HCT116 (cell line): ENCODE data around the gene TNIP1. TPM values are rescaled to one million over a fixed set of nuclear protein-coding genes. Genes with fewer than 3 reads are reported as not detected.

Source experiments
- ATAC-seq: fragments of 200-7000 bp; cut with Tn5 transposase; 2 replicates; pipeline ENCODE4 v1.9.1; 2020; ENCODE audit warnings: mild to moderate bottlenecking, moderate library complexity
- BruUV-seq: library from RNA; stranded (reverse); fragments of 400-500 nt; replicated peaks from 2 replicates; lab custom pipeline; 2021; lab: Mats Ljungman, UMichigan
- CTCF ChIA-PET: fragments of 300-600 bp; sonication (Branson Sonifier 250); formaldehyde crosslinking; loops from one replicate; lab custom pipeline; 2021; ENCODE audit warnings: antibody characterized with exemption; lab: Charles Lee
- POLR2A ChIA-PET: fragments of 300-600, 350-600 bp; sonication (Branson Sonifier 250); formaldehyde crosslinking; loops from one replicate; lab custom pipeline; 2021; ENCODE audit warnings: antibody characterized with exemption; lab: Charles Lee
- RAD21 ChIA-PET, 2 experiments: fragments of 300-600 bp; sonication (Branson Sonifier 250); formaldehyde crosslinking; loops; one replicate each; lab custom pipeline; 2023; ENCODE audit warnings: low total read pairs in 2 of 2; ENCODE audit not compliant: uncharacterized antibody in 2 of 2, unreplicated experiment in 2 of 2, low non-redundant PET in 1 of 2; lab: Charles Lee
- DNase-seq: peaks from one replicate; pipeline ENCODE4 v3.0.0-alpha.2; 2010; ENCODE audit warnings: low read depth, low spot score
- H2AFZ ChIP-seq: fragments of 200-600 bp; shearing (Covaris generic), sonication (generic); 2 replicates; pipeline ENCODE4 v1.6.1; 2017; ENCODE audit warnings: low read depth, mixed run types, mixed read lengths, antibody characterized with exemption, low read length; ENCODE audit not compliant: poor library complexity, severe bottlenecking
- H3K27ac ChIP-seq: 2 replicates; pipeline ENCODE4 v1.5.1; 2012; ENCODE audit warnings: low read depth, low read length
- H3K27me3 ChIP-seq: fragments of 200-600 bp; sonication (generic); 2 replicates; pipeline ENCODE4 v1.6.1; 2016; ENCODE audit warnings: mixed run types, low read length, mixed read lengths; ENCODE audit not compliant: insufficient read depth
- H3K36me3 ChIP-seq, 2 experiments: fragments of 200-500 bp in 1 of 2; fragments of 200-600 bp in 1 of 2; sonication (Bioruptor generic) in 1 of 2; sonication (generic) in 1 of 2; 2 replicates each; pipeline versions ENCODE4 v1.5.1 to v1.6.1; 2014 to 2016; ENCODE audit warnings: low read length in 2 of 2, inconsistent platforms in 1 of 2, mixed read lengths in 1 of 2, mixed run types in 1 of 2; ENCODE audit not compliant: insufficient read depth in 2 of 2, control insufficient read depth in 1 of 2
- H3K4me1 ChIP-seq, 2 experiments: fragments of 200-600 bp in 1 of 2; sonication (generic) in 1 of 2; 2 replicates each; pipeline versions ENCODE4 v1.5.1 to v1.6.1; 2012 to 2017; ENCODE audit warnings: low read length in 2 of 2, inconsistent platforms in 1 of 2, mild to moderate bottlenecking in 1 of 2, mixed read lengths in 1 of 2, mixed run types in 1 of 2, moderate library complexity in 1 of 2; ENCODE audit not compliant: insufficient read depth in 2 of 2, control insufficient read depth in 1 of 2
- H3K4me2 ChIP-seq: fragments of 200-600 bp; sonication (generic); 2 replicates; pipeline ENCODE4 v1.6.1; 2017; ENCODE audit warnings: mixed run types, low read length, mixed read lengths
- H3K4me3 ChIP-seq, 2 experiments: fragments of 200-600 bp in 1 of 2; sonication (generic) in 1 of 2; replicated peaks in 1 of 2; 2 replicates each; pipeline ENCODE4 v1.5.1; 2011 to 2016; ENCODE audit warnings: low read length in 2 of 2, control low read depth in 1 of 2, low read depth in 1 of 2, mild to moderate bottlenecking in 1 of 2, mixed read lengths in 1 of 2, mixed run types in 1 of 2
- H3K79me2 ChIP-seq: fragments of 200-600 bp; sonication (generic); 2 replicates; pipeline ENCODE4 v1.6.1; 2017; ENCODE audit warnings: mild to moderate bottlenecking, mixed run types, low read length, moderate library complexity, mixed read lengths; ENCODE audit not compliant: insufficient read depth
- H3K9ac ChIP-seq: fragments of 200-600 bp; sonication (generic); 2 replicates; pipeline ENCODE4 v1.6.1; 2016; ENCODE audit warnings: low read length, mixed read lengths
- H3K9me2 ChIP-seq: fragments of 200-600 bp; sonication (generic), shearing (Covaris generic); 2 replicates; pipeline ENCODE4 v1.6.1; 2017; ENCODE audit warnings: mixed run types, mild to moderate bottlenecking, moderate library complexity; ENCODE audit not compliant: insufficient read depth
- H3K9me3 ChIP-seq, 2 experiments: fragments of 200-500 bp in 1 of 2; fragments of 200-600 bp in 1 of 2; sonication (Bioruptor generic) in 1 of 2; sonication (generic) in 1 of 2; 2 replicates each; pipeline ENCODE4 v1.6.1; 2014 to 2017; ENCODE audit warnings: low read length in 2 of 2, mixed read lengths in 2 of 2, inconsistent platforms in 1 of 2, low read depth in 1 of 2, mild to moderate bottlenecking in 1 of 2, mixed run types in 1 of 2, moderate library complexity in 1 of 2; ENCODE audit not compliant: control insufficient read depth in 1 of 2, insufficient read depth in 1 of 2
- H4K20me1 ChIP-seq: fragments of 200-600 bp; sonication (generic), shearing (Covaris generic); 2 replicates; pipeline ENCODE4 v1.6.1; 2017; ENCODE audit warnings: mixed run types, mild to moderate bottlenecking, moderate library complexity; ENCODE audit not compliant: insufficient read depth
- CBX3 ChIP-seq: IDR thresholded peaks from 2 replicates; pipeline ENCODE4 v1.6.1; 2012; ENCODE audit warnings: low read depth
- CEBPB ChIP-seq: IDR thresholded peaks from 2 replicates; pipeline ENCODE4 v1.6.1; 2012; ENCODE audit warnings: low read depth
- EGR1 ChIP-seq: IDR thresholded peaks from 2 replicates; pipeline ENCODE4 v1.6.1; 2012; ENCODE audit warnings: low read depth
- ELF1 ChIP-seq: IDR thresholded peaks from 2 replicates; pipeline ENCODE4 v1.6.1; 2012; ENCODE audit warnings: low read depth, borderline replicate concordance
- EZH2 ChIP-seq: fragments of 200-600 bp; sonication (generic); IDR thresholded peaks from 2 replicates; pipeline ENCODE4 v1.6.1; 2017; ENCODE audit warnings: antibody characterized with exemption, mixed run types
- EZH2phosphoT487 ChIP-seq: fragments of 200-600 bp; IDR thresholded peaks from 2 replicates; pipeline ENCODE4 v1.6.1; 2018; ENCODE audit warnings: antibody characterized with exemption, borderline replicate concordance
- JUND ChIP-seq: IDR thresholded peaks from 2 replicates; pipeline ENCODE4 v1.6.1; 2012
- POLR2A ChIP-seq: IDR thresholded peaks from 2 replicates; pipeline ENCODE4 v1.7.0; 2011; ENCODE audit warnings: borderline replicate concordance; ENCODE audit not compliant: insufficient read depth, insufficient read length; ENCODE audit errors: extremely low read depth
- SRF ChIP-seq: IDR thresholded peaks from 2 replicates; pipeline ENCODE4 v1.6.1; 2012; ENCODE audit warnings: low read depth
- TCF7L2 ChIP-seq: IDR thresholded peaks from 2 replicates; pipeline ENCODE4 v1.7.0; 2011; ENCODE audit warnings: borderline replicate concordance, inconsistent platforms; ENCODE audit not compliant: insufficient read depth, insufficient read length; ENCODE audit errors: extremely low read depth
- ZFX ChIP-seq: fragments of 450-650 bp; IDR thresholded peaks from 2 replicates; pipeline ENCODE4 v1.6.1; 2017
- ZNF274 ChIP-seq: fragments of 200-500 bp; sonication (Bioruptor generic); IDR thresholded peaks from 2 replicates; pipeline ENCODE4 v1.6.1; 2014; ENCODE audit warnings: mild to moderate bottlenecking, low read depth, low read length, inconsistent platforms
- intact Hi-C: fragments of 100-400 bp; cut with micrococcal nuclease; formaldehyde crosslinking; loops from 2 replicates; pipeline ENCODE4 v1.10.0; 2022
- total RNA-seq: library from RNA; stranded (reverse); gene quantifications from one replicate; pipeline ENCODE4 v1.2.1, GENCODE V29; 2021; ENCODE audit not compliant: unreplicated experiment
- TF ChIP-seq, protein P1 (sequence below): IDR thresholded peaks from 2 replicates; pipeline ENCODE4 v1.6.1; 2012
- TF ChIP-seq, protein P2 (sequence below): IDR thresholded peaks from 2 replicates; pipeline ENCODE4 v1.6.1; 2012

Gene TNIP1
- total RNA-seq, 1 experiment from 2014 or later, result 46.0 TPM

DNA sequence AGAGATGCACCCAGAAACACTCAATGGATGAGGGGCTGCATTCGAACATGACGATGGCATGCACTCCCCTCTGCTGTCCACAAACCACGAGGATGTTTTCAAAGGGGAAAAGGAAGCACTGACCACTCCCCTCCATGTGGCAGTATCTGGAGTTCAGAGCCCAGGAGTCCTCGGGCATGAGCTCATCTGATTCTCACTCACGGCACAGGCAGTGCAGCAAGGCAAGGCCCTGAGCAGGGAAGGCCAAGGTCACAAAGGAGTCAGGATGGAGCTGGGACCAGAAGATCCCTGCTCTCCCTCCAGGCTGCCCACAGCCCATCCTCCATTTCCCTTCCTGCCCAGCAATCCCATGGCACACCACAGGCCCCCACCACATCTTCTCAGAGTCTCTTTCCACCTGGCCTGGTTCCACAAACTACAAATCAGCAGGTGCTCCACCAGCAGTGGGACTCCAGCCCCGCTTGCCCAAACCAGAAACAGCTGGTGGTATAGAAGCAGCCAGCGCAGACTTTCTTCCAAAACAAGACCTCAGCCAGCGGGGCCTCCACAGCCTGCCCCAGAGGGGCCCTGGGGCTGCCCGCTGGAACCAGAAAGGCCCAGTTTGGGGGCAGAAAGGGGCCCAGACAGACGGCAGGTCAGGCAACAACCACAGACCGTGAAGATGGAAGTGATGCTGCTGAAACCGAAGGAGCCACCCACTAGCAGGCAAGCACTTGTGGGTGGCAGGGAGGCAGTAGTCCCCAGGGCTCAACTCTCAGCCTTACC lies 12.2 kb downstream of the TNIP1 start:
- H3K4me3 ChIP-seq, result no peak overlapping the region
- H3K9me3 ChIP-seq, result no peaks in the 10 kb centered on the region
- peaks cover 10 to 29% of the 10 kb centered on the region in 2 experiments for H3K4me1 ChIP-seq
- no peaks in the 10 kb centered on the region for H3K9me2 ChIP-seq
- no peak overlapping the region for H3K9ac ChIP-seq
- H3K4me2 ChIP-seq, result no peak overlapping the region
- ChIA-PET CTCF (no interaction called here), POLR2A (no interaction called here), RAD21 (no interaction called here)
- ATAC-seq, result no peak
- H4K20me1 ChIP-seq, result no peaks in the 10 kb centered on the region; the same call in 1 of the 2 replicates
- no peaks in the 10 kb centered on the region for H3K27me3 ChIP-seq
- H3K36me3 ChIP-seq, result no peaks in the 10 kb centered on the region
- H2AFZ ChIP-seq, result no peak overlapping the region
- DNase-seq, result no peak
- BruUV-seq, result no TSS peak
- H3K27ac ChIP-seq, result no peak overlapping the region
- TF ChIP-seq EZH2phosphoT487 (no peak), ZFX (no peak), CBX3 (no peak), SRF (no peak), ELF1 (no peak)
- peaks cover 14% of the 10 kb centered on the region for H3K79me2 ChIP-seq
- intact Hi-C loops, result no loop called here

DNA sequence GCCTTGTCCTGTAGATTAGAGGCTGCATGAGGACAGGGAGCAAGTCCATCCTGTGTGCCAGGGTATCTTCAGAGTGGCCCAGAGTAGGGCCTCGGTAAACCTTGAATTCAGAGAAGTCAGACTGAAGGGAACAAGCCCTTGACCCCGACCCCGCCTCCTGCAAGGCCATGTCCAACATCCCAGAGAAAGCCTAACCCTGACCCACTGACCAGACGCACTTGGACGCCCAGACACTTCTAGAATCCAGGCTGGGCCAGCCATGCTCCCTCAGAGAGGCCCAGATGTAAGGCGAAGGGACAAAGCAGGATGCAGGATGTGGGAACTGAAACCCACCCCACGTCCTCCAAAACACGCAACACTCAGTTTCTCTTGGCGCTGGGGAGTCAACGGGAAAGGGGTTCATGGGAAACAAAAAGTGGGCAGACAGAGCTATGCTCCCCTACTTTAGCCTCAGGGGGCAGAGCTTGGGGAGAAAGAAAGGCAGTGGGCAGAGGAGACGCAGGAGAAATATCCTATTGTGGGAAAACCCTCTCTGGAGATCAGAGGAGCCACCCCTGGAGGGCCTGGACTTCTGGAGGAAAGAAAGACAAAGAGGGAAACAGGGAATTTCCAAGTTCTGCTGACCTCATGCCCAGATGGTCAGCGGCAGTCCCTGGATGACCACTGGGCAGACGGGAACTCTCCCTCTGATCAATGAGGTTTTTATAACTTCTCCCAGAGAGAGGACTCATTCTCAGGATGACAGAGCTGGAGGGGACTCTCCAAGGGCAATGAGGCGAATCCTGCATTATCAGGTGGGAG lies 13.0 kb downstream of the TNIP1 start:
- H3K9me3 ChIP-seq, result no peaks in the 10 kb centered on the region
- ChIA-PET CTCF (no interaction called here), RAD21 (no interaction called here), POLR2A (no interaction called here)
- TF ChIP-seq JUND (no peak), ELF1 (no peak), EGR1 (no peak), ZNF274 (no peak), EZH2 (no peak), POLR2A (no peak), TCF7L2 (no peak), ZFX (no peak), SRF (no peak), CEBPB (no peak)
- TF ChIP-seq, protein P1, sequence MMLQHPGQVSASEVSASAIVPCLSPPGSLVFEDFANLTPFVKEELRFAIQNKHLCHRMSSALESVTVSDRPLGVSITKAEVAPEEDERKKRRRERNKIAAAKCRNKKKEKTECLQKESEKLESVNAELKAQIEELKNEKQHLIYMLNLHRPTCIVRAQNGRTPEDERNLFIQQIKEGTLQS, result no peak
- TF ChIP-seq, protein P2, sequence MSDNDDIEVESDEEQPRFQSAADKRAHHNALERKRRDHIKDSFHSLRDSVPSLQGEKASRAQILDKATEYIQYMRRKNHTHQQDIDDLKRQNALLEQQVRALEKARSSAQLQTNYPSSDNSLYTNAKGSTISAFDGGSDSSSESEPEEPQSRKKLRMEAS, result no peak
- no peak overlapping the region for H3K27ac ChIP-seq
- peaks cover 18 to 29% of the 10 kb centered on the region in 2 experiments for H3K4me1 ChIP-seq
- no peaks in the 10 kb centered on the region for H3K9me2 ChIP-seq
- no peak overlapping the region for H3K4me2 ChIP-seq
- H3K4me3 ChIP-seq, result no peak overlapping the region
- no peak overlapping the region for H2AFZ ChIP-seq
- H3K79me2 ChIP-seq, result peaks cover 7% of the 10 kb centered on the region
- H3K27me3 ChIP-seq, result no peaks in the 10 kb centered on the region
- H4K20me1 ChIP-seq, result no peaks in the 10 kb centered on the region; the same call in 1 of the 2 replicates
- ATAC-seq (no peak), DNase-seq (no peak)
- no peak overlapping the region for H3K9ac ChIP-seq
- H3K36me3 ChIP-seq, result no peaks in the 10 kb centered on the region
- intact Hi-C loops, result no loop called here
- no TSS peak for BruUV-seq
